ENCODE measurements around the gene RAD23B.

- TF ChIP-seq CTCF (IDR thresholded peaks at IDR 0.05): no peak
- no peak for TF ChIP-seq POLR2A (IDR thresholded peaks at IDR 0.05)
These were observed 39.3 kb upstream of the RAD23B start for GRCh38 chr9:107243742-107244141.

Data from Peyer's patch (tissue), 4 donors.